ENCODE measurements around the gene SCO1.
A peak's percentile ranks its signal among the peaks of the same experiment; 100 is the strongest.
"Not testable (repeated sequence)": the region's sequence is repeated elsewhere in the genome, so short reads cannot be mapped to it uniquely, and the experiment has no call there.

SCO1 gene

DNA sequence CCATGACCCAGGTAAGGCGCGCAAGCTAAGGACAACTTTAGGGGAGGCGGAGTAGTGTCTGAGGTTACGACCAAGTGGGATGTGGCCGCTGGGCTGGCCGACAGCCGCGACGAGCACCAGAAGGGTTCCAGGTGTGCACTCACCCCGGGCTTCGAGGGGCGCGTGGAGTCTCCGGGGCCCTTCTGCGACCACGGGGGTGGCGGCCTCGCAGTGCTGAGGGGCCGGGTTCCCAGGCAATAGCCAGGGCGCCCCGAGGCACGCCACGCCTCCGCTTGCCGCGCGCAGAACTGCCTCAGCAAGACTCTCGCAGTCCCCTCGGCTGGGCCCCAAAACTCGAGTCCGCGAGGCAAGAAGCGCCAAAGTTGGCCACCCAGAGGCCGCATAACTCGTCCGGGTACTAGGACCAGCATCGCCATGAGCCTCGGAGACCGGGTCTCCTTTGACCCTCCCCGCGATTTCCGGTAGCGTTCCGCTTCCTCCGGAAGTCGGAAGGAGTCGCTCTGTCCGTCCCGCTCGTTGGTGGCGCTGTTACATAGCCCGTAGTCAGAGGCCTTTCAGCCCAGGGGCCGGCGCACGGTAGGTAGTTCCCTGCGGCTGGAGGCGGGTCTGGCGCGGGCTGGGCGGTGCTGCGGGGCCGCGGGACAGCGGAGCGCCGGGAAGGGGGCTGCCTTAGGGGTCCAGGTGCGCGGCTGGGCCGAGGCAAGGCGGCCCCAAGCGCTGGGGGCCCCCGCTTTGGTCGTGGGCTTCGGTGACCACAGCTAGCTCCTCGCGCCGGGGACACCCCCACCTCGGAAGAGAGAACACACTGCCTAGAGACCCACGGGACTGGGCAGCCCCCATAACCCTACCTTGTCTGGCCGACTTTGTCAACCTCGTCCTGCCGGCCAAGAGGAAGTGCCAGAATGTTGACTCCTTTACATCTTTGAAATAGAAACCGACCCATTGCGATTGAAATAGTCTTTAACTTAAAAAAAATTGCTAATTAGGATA lies at the start of gene SCO1, which contains the start of gene ADPRM:
SCO1 (minus strand) TSS at position 442 of the 990 bp plus-strand sequence; CDS start at position 416, 26 bp downstream.
ADPRM (plus strand) TSS at position 503 of the 990 bp plus-strand sequence. CDS start 7,333 bp downstream, outside the sequence.
- DNase-seq: peak; percentile 52

DNA sequence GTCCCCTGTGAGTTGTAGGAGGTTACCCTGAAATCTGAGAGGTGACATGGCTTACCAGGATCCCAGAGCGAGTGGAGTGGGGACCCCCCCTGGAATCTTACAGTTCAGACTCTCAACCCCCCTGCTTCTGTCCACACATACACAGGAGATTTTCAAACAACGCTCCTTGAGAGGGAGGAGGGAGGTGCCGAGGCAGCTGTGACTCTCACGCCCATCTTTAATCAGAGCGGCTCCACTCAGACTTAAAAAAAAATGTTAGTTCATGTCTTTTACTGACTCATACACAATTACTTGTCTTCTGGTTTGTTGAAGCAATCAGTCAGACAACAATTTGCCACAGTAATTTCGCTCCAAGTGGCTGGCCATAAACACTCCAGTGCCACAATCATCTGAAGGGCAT lies 47.9 kb upstream of the SCO1 start:
- no peak for DNase-seq

DNA sequence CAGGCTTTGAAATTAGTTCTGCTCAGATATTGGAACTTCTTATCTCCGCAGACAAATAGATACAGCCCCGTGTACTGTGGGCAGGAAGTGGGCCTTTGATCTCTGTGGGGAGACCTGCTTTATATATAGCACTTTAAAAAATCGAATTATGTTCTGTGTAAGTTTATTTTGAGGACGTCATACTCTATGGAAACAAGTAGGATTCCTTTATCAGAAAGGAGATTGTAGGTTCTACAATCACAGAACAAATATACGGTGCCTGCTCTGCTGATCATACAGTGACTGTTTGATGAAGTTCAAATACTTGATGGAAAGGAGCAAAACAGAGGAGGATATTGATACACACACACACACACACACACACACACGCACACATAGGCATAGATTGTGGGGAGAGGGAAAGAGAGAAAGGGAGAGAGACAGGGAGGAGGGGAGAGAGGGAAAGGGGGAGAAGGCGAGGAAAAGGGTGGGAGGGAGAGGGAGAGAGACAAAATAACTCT lies 47.2 kb upstream of the SCO1 start:
- no peak for DNase-seq

DNA sequence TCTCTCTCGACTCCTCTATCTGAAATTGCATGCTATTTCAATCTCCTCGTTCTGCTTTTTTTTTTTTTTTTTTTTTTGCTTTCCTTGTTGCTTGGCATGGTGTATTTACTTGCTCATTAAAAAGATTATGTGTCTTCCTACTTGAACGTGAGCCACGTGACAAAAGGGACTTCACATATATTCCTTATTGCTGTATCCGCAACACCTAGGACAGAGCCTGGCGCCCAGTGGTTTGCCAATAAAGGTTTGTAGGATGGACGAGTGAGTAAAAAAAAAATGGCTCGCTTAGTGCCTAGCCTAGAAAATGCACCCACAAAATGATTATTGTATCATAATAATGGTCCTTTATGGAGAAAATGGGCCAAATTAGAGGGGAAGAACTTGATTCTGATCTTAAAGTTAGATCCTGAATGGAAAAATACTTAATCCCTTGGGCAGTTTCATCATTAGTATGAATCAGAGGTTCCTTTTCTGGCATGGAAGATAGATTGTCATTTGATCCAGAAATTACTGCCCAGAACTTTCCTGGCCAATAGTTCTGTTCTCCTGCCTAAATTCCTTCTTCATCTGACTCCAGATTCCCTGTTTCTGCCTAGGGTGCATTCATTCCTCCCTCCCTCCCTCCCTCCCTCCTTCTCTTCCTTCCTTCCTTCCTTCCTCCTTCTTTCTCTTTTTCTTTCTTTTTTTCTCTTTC lies 46.1 kb upstream of the SCO1 start:
- no peak for DNase-seq

DNA sequence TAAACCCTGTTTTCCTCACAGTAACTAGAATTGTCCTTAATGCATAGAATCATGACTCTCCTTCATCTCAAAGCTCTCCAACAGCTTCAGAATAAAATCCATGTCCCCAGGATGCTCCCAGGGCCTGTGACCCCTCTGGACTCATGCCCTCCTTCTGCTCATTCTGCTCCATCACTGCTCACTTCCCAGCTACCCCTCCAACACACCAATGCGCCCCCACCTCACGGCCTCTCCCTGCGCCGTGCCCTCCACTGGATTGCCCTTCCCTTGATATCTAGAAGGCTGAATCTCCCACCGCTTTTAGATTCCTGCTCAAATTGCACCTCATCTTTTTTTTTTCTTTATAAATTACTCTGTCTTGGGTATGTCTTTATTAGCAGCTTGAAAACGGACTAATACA lies 45.1 kb upstream of the SCO1 start:
- no peak for DNase-seq

DNA sequence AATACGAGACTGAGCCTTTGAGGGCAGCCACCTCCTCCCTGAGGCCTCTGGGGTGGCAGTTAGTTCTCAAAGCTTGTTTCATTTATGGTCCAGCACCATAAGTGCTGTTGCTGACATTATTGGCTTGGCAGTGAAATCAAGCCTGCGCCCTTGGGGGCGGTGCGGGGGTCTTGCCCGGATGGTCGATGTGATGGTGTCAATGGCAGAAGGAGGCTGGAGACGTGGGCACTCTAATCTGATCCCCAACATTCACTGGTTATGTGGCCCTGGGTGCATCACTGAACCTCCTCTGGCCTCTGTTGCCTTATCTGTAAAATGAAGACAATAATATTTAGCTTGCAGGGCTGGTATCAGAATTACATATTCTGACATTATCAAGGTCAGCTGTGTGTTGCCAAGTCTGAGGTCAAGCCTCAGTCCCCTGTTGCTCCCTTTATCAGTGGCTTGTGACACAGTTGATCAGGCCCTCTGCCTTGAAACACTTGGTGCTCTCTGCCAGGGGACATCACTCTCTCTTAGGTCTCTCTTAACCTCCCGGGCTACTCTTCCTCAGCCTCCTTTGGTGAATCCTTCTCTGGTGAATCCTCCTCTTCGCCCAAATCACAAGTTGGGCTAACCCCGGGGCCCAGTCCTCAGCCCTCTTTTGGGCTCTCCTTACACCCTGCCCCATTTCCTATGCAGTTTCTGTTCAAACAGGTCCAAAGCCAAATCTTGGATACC lies 44.2 kb upstream of the SCO1 start:
- no peak for DNase-seq

DNA sequence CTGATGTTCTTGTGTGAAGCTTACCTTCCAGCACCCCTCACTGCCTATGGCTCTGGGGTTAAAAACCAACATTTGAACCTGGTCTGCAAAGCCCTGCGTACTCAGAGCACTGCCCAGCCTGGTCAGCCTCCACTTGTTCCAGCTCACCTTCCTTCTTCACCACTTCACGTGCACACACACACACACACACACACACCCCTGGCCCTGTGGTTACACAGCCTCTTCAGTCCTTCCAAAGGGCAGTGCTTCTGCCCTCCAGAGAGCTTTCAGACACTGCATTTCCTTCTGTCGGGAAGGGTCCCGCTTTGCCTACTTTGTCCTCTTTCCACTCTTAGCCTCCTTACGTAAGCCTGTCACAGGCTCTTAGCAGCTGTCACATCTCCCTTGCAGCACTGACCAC lies 42.1 kb upstream of the SCO1 start:
- DNase-seq: no peak

DNA sequence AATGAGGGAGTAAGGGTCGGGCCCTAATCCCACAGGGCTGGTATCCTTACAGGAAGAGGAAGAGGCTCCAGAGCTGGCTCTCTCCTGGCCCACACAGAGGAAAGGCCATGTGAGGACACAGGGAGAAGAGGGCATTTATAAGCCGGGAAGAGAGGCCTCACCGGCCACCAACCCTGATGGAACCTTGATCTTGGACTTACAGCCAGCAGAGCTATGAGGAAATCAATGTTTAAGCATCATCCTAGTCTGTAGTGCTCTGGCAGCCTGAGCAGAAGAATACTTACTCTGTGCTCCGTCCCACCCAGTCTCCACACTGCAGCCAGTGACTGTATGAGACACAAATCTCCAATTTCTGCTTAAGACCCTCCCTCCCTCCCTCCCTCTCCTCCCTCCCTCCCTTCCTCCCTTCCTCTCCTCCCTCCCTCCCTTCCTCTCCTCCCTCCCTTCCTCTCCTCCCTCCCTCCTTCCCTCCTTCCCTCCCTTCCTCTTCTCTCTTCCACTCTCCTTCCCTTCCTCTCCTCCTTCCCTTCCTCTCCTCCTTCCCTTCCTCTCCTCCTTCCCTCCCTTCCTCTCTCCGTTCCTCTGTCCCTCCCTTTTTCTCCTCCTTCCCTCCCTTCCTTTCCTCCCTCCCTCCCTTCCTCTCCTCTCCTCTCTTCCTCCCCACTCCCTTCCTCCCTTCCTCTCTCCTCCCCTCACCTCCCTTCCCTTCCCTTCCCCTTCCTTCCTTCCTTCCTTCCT lies 41.4 kb upstream of the SCO1 start:
- DNase-seq: no peak

DNA sequence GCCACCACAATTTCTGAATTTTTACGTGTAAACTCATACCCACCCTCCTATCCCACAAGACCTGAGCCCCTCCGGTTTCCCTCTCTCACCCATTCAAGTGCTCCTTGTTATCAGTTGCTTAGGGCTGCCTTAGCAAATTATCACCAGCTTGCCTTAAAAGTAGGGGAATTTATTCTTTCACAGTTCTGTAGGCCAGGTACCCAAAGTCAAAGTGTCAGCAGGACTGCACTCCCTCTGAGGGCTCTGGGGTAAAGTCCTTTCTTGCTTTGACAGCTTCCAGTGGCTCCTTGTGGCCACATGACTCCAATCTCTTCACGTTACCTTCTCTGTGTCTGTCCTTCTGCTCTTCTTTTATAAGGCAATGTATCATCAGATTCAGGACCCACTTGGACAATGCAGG lies 40.4 kb upstream of the SCO1 start:
- DNase-seq: no peak

DNA sequence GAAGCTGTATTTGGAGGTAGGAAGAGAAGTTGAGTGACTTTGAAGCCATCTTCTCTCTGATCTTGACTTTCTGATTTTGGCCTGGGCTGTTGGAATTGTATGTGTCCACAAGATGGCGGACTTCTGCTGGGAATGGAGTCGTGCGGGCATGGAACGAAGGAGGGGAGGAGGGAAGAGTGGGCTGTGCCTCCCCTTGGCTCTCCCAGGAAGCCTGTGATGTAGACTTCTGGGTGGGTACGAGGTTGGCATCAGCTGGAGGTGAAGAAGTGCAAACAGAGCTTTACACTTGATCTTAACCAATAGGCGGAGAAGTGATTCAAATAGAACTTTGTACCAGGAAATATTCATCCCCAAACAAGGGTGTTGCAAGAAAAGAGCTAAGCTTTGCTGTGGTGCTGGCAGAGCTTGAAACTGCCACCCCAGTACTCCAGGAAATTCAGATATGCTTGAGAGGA lies 39.9 kb upstream of the SCO1 start:
- no peak for DNase-seq

DNA sequence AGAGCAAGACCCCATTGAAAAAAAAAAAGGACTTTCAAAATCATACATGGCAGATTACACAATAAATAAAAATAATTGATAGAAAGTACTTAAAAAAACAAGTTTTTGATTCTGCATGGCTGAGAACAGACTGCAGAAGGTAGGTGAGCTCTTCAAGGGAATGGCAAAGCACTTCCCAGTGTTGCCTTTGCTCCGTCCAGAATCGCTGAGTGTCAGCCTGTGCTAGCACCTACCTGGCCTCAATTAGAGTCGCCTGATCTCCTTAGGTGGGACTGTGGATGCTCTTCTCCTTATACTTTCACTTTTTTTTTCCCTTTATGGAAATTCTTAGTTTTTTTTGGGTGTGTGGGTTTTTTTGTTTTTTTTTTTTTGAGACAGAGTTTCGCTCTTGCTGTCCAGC lies 38.5 kb upstream of the SCO1 start:
- DNase-seq: no peak

DNA sequence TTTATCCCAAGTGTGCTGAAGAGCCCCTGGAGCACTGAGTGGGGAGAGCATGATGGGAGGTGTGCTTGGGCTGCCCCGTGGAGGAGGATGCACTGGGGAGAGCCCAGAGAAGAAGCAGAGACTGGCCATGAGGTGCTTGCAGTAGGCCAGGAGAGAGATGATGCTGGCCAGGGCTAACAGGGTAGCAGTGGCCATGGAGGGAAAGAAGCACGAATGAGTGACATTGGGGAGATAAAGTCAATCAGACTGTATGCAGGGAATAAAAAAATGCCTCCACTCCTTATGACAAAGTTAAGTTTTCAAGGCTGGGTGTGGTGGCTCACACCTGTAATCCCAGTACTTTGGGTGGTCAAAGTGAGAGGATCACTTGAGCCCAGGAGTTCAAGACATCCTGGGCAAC lies 37.9 kb upstream of the SCO1 start:
- no peak for DNase-seq

DNA sequence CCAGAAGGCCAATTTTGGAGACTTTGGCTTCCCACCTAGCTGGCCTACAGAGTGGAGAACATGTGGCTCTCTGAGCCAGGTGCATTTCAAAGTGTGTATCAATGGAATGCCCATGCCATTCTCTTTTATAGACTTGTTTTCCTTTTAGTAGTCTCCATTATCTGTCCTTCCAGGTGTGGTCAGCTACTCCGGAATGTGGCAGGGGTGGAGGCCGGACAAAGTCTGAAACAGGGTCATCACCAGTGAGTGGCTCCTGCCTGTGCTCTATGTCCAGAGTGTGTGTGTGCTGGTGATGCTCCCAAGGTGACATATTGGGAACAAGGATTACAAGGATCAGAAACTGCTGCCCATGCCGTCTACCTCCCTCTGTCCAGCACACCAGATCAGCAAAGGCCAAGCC lies 36.3 kb upstream of the SCO1 start:
- DNase-seq: no peak

DNA sequence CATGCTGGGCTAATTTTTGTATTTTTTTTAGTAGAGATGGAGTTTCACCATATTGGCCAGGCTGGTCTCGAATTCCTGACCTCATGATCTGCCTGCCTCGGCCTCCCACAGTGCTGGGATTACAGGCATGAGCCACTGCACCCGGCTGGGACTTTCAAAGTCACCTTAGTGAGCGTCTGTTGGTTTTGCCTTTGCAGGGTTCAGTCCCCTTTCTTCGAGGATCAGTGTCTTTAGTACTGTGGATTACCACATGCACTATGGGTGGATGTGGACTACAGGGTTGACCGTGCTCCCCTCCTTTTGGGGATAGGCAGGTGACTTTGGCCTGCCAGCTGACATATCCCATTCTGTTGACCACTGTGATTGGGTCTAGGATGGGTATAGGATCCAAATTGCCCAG lies 34.8 kb upstream of the SCO1 start:
- not testable (repeated sequence) for DNase-seq

DNA sequence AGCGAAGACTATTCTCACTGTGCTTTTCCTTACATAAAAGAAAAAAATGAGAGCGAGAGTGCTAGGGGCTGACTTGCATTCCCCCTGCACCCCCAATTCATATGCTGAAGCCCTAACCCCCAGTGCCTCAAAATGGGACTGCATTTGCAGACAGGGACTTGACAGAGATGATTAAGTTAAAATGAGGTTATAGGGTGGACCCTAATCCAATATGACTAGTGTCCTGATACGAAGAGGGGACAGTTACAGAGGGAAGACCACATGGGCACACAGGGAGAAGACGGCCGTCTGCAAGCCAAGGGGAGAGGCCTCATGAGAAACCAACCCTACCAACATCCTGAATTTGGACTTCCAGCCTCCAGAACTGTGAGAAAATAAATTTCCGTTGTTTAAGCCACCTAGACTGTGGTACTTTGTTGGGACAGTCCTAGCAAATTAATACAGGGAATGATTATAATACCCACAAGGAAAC lies 34.1 kb upstream of the SCO1 start:
- DNase-seq: no peak

DNA sequence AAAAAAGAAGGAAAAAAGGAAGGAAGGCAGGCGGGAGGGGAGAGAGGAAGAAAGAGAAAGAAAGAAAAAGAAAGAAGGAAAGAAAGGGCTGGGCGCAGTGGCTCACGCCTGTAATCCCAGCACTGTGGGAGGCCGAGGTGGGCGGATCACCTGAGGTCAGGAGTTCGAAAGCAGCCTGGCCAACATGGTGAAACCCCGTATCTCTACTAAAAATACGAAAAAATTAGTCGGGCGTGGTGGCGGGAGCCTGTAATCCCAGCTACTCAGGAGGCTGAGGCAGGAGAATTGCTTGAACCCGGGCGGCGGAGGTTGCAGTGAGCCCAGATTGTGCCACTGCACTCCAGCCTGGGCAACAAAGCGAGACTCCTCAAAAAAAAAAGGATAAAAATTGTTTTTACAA lies 32.9 kb upstream of the SCO1 start:
- not testable (repeated sequence) for DNase-seq

DNA sequence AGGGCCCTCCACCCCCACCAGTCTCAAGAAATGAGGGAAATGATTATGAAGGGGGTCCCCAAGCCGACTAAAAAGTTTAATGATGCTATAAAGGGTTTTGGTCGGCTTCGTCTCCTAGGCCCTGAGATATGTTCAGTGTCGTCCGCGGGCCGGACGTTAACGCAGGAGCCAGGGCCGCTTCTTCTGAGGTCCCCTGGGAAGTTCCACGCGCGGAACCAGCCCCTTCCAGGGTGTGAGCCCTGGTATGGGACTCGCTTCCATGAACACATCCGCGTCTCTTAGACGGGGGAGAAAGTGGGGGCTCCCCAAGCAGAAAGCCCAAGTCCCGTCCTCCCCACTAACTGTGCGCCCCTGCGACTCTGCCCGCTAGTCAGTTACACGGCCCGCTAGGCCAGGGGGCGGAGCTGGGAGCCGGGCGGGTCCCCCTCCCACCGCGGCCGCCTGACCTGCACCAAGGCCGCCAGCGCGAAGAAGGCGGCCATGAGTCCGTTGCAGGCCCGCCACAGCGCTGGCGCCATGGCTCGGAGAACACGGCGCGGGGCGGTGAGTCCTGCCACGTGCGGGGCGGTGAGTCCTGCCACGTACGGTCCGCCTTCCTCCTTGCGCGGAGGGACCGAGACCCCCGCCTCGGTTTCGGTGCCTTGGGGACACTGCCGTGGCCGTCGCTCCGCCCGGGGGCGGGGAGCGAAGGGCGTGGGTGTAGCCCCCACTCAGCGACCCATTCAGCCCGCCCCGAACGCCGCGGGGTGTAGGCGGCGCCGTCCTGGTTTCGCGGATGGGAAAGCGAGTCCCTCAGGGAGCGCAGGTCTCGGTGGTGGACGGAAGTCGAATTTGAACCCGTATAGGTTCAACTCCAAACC lies 32.2 kb upstream of the SCO1 start, which contains the start of gene TMEM220:
TMEM220 (minus strand) TSS at position 690 of the 860 bp plus-strand sequence; CDS start at position 518, 172 bp downstream.
- DNase-seq: no peak

DNA sequence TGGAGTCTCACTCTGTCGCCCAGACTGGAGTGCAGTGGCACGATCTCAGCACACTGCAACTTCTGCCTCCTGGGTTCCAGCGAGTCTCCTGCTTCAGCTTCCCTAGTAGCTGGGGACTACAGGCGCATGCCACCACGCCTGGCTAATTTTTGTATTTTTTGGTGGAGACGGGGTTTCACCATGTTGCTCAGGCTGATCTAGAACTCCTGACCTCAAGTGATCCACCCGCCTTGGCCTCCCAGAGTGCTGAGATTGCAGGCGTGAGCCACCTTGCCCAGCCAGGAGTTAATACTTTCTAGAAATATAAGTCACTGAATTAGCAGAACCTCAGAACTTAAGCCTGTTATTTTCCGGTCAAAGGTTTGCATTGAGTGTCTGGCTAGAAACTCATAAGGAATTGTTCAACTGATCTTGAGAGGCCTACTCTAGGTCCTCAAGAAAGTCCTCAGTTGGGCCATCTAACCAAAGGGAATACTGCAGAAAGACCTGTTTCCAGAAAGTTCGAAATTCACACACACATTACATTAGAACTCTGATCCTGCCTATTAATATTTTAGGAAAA lies 31.1 kb upstream of the SCO1 start:
- DNase-seq: no peak

DNA sequence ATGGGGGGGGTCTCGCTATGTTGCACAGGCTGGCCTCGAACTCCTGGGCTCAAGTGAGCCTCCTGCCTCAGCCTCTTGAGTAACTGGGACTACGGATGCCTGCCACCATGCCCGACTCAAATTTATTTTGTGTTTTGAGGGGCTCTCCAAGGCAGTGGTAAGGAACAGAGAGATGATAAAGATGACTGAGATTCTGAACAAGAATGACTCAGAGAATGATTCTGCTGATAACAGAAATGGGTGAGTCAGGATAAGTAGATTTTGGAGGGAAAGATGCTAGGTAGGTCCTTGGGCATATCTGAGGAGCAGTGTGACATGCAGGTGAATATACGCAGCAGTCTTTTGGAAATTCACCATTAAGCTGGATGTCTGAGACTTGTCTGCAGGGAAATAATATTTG lies 29.9 kb upstream of the SCO1 start:
- DNase-seq: no peak

DNA sequence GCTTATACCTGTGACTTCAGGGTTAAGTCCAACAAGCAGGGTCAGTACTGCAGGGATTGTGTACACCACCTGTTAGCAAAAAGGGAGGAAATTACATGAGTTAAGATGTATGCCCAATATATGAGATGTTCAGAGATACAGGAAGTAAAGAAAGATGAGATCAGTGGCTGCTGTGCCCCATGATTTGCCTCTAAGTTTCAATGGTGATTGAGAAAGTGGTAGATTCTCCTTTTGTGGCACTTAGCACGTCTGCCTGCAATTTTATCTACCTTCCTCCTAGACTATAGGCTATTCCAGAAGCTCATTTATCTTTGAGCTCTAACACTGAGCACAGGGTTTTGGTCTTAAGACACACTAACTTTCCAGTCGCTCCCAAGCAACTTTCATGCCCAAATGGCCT lies 28.9 kb upstream of the SCO1 start:
- DNase-seq: no peak

DNA sequence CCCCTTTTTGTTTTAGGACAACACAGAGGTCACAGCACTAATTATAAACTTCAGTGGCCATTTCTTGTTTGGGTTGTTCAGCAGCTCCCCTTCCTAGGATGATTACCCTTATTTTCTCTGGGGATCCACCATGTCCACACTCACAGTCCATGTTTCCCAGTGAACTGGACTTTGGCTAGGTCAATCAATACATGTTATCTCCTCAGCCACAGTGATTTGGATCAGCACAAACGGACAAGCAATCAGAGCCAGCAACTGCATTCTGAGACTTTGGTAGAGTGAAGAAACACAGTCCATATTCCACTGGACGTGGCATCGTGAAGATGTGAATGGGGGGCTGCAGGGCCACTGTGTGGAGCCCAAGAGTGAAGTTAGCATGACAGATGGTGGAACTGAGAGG lies 27.9 kb upstream of the SCO1 start:
- no peak for DNase-seq
